ENCODE results near the gene ELOF1. TPM values are rescaled to one million over a fixed set of nuclear protein-coding genes. Genes with fewer than 3 reads are reported as not detected.
A peak's percentile ranks its signal among the peaks of the same experiment; 100 is the strongest.

ELOF1 gene
- total and polyA plus RNA-seq, 2 of the 13 experiments (the other 11 are each of a cell fraction or from before 2014, with no cell fraction given): 14.5 to 43.2 TPM

GRCh38 chr19:11558881-11559828, at the start of gene ELOF1 (continued):
- no peak for TF ChIP-seq ZNF18 (CRISPR knock-in tag; IDR thresholded peaks at IDR 0.05; ENCODE audit: insufficient replicate concordance)
- no peak for TF ChIP-seq GPBP1L1 (CRISPR knock-in tag; IDR thresholded peaks at IDR 0.05)
- TF ChIP-seq RARG (CRISPR knock-in tag; IDR thresholded peaks at IDR 0.05; ENCODE audit: low read depth): no peak
- no peak for TF ChIP-seq CBX1 (IDR thresholded peaks at IDR 0.05; ENCODE audit: low read depth)
- TF ChIP-seq, protein P1, sequence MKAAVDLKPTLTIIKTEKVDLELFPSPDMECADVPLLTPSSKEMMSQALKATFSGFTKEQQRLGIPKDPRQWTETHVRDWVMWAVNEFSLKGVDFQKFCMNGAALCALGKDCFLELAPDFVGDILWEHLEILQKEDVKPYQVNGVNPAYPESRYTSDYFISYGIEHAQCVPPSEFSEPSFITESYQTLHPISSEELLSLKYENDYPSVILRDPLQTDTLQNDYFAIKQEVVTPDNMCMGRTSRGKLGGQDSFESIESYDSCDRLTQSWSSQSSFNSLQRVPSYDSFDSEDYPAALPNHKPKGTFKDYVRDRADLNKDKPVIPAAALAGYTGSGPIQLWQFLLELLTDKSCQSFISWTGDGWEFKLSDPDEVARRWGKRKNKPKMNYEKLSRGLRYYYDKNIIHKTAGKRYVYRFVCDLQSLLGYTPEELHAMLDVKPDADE (CRISPR knock-in tag; IDR thresholded peaks at IDR 0.05): no peak
- TF ChIP-seq SP4 (CRISPR knock-in tag; IDR thresholded peaks at IDR 0.05): no peak
- peak; percentile 19; the same call in 1 of the 2 replicates for TF ChIP-seq ZNF772 (CRISPR knock-in tag; IDR thresholded peaks at IDR 0.05)
- no peak for TF ChIP-seq FOXM1 (CRISPR knock-in tag; IDR thresholded peaks at IDR 0.05)
- TF ChIP-seq ZNF234 (CRISPR knock-in tag; conservative IDR thresholded peaks at IDR 0.05): no peak
- TF ChIP-seq ARNTL (CRISPR knock-in tag; IDR thresholded peaks at IDR 0.05): no peak
- no peak for TF ChIP-seq PAWR (CRISPR knock-in tag; IDR thresholded peaks at IDR 0.05; ENCODE audit: borderline replicate concordance)
- no peak for TF ChIP-seq ZNF33B (CRISPR knock-in tag; IDR thresholded peaks at IDR 0.05)
- no peak for TF ChIP-seq ZNF335 (CRISPR knock-in tag; IDR thresholded peaks at IDR 0.05)
- no peak for TF ChIP-seq ZBTB21 (CRISPR knock-in tag; IDR thresholded peaks at IDR 0.05)
- TF ChIP-seq NFKBIZ (CRISPR knock-in tag; IDR thresholded peaks at IDR 0.05): 0 out of 2 replicates have a peak, but pooled peaks have one; percentile 33
- peak; percentile 73 for TF ChIP-seq TAF1 (CRISPR knock-in tag; IDR thresholded peaks at IDR 0.05)
- no peak for TF ChIP-seq HMGA1 (CRISPR knock-in tag; conservative IDR thresholded peaks at IDR 0.05)
- TF ChIP-seq, protein P2, sequence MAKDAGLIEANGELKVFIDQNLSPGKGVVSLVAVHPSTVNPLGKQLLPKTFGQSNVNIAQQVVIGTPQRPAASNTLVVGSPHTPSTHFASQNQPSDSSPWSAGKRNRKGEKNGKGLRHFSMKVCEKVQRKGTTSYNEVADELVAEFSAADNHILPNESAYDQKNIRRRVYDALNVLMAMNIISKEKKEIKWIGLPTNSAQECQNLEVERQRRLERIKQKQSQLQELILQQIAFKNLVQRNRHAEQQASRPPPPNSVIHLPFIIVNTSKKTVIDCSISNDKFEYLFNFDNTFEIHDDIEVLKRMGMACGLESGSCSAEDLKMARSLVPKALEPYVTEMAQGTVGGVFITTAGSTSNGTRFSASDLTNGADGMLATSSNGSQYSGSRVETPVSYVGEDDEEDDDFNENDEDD (CRISPR knock-in tag; IDR thresholded peaks at IDR 0.05; ENCODE audit: borderline replicate concordance): no peak
- TF ChIP-seq MEIS2 (CRISPR knock-in tag; IDR thresholded peaks at IDR 0.05): no peak
- TF ChIP-seq ZNF629 (CRISPR knock-in tag; conservative IDR thresholded peaks at IDR 0.05): no peak
- TF ChIP-seq ZFP36L2 (CRISPR knock-in tag; IDR thresholded peaks at IDR 0.05): no peak
- TF ChIP-seq YY1 (IDR thresholded peaks at IDR 0.05; ENCODE audit: insufficient read depth, insufficient replicate concordance, low read depth, low read length): no peak
- no peak for TF ChIP-seq ZNF569 (CRISPR knock-in tag; IDR thresholded peaks at IDR 0.05; ENCODE audit: borderline replicate concordance)
- peak; percentile 91 for TF ChIP-seq PHF20 (CRISPR knock-in tag; IDR thresholded peaks at IDR 0.05)
- TF ChIP-seq NR2C2 (CRISPR knock-in tag; IDR thresholded peaks at IDR 0.05; ENCODE audit: borderline replicate concordance): peak; percentile 66; the same call in 1 of the 2 replicates
